Esophagus mucosa (tissue), 1 donor: Measurements from ENCODE around the gene DNAJC7. TPM values are rescaled to one million over a fixed set of nuclear protein-coding genes. Genes with fewer than 3 reads are reported as not detected.
A peak's percentile ranks its signal among the peaks of the same experiment; 100 is the strongest.

Experiments used
- ATAC-seq: fragments of 200-7000 bp; cut with Tn5 transposase; one replicate; pipeline ENCODE4 v1.9.1; 2020
- total RNA-seq: library from RNA; stranded (reverse); gene quantifications from one replicate; pipeline ENCODE4 v1.2.4, GENCODE V29; 2023
- donor health status: DM: yes; HTN: yes; CAD: no.

Gene DNAJC7
- total RNA-seq, 1 donor from 2014 or later: 75.5 TPM

DNA sequence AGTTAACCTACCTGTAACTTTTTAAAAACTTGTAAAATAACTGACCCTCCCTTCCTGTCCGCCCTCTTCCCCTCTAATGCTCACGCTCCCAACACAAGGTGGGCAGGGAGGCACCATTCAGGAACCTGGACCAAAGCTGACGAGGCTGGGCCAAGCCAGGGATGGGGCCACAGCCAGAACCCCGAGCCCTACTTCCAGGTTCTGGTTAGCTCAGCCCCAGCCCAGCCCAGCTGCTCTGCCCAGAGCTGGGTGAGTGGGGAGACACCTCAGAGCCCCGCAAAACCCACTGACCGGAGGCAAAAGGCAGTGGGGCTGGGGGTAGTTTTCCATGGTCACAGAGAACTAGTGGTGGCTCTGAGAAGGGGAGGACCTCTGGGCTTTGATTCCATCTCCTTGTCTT, 43.2 kb downstream of the DNAJC7 start:
- ATAC-seq: no peak

DNA sequence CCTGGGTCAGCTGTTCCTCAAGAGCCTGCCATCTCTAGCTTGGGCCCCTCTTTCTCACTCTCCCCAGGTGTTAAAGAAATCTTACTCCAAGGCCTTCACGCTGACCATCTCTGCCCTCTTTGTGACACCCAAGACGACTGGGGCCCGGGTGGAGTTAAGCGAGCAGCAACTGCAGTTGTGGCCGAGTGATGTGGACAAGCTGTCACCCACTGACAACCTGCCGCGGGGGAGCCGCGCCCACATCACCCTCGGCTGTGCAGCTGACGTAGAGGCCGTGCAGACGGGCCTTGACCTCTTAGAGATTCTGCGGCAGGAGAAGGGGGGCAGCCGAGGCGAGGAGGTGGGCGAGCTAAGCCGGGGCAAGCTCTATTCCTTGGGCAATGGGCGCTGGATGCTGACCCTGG, 43.8 kb downstream of the DNAJC7 start:
- no peak for ATAC-seq

DNA sequence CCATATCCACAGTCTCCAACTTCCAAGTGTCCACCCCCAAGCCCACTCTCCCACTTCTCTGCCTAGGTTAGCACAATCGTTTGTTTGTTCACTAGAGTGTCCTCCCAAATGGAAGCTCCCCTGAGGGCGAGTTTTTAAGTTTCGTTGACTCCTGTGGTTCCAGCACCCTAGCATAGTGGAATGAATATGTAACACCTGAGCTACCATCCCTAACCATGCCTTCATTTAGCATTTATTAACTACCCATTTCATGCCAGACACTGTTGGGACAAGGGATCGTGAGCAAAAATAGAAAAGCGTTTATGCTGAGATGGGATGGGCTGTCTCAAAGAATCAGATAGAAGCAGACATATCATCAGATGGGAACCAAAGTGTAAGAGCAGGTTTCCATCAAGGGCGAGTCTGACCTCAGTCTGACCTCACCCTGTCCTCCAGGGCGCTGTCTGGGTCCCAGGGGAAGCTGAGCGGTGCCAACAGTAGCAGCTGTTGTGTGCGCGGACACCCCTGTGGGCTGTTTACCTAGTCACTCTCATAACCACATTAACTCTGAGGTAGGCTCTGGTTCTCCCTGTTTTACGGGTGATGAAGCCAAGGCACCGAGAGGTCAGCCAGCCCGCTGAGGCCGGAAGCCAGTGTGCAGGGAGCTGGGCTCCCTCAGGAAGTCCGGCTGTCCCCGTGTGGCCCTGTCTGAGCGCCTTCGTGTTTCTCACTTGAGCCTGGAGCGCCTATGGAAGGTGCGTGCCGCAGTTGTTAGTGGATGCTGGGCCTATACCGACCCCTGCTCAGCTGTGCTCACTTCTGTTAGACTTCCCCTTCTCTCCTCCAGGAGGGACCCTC, 44.5 kb downstream of the DNAJC7 start:
- ATAC-seq: peak; percentile 72

DNA sequence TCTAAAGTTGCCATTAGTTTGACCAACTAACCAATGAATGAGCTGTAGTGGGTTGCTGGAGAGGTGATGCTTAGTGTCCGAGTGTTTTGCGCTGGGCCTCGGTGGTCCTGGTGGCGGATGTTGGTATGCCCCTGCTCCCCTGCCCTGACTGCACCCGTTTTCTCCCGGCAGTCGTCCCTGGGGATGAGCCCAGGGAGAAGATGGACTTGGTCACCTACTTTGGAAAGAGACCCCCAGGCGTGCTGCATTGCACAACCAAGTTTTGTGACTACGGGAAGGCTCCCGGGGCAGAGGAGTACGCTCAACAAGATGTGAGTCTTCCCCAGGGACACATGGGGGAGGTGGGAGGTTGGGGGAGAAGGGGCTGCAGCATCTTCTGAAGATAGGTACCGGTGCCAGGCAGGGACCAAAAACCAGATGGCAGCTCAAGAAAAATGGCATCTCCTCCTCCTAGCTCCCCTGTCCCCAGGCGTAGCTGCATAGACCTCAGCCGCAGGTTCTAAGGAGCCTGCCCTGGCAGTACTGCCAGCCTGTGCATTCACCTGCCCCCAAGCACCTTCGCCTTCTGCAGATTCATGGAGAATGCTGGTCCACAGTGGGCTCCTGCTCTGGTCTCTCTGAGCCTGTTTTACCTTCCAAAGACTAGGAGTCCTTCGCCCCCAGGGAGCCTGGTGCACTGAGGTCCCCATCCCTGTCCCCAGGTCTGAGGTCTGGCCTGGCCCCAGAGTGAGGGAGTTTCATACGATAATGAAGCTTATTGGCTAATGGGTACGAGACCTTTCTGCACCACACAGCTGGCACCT, 45.3 kb downstream of the DNAJC7 start:
- ATAC-seq: no peak

DNA sequence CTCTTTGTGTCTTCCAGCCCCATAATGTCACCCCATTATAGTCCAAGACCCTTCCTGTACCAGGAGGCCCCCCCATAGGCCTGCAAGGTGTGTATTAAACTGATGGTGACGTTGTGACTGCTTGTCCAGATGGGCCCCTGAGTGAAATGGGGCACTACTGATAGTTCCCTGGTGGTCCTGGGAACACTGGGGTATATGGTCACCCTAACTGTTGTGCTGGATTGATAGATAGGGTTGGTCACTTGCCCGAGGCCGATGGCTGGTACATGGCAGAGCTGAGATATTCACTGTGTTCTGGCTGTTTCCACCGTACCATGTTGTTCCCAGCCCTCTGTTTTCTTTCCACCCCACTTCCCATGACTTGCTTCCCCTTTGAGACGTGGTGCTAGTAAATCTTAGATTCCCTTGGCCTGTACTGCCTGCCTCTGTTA, 46.3 kb downstream of the DNAJC7 start:
- ATAC-seq: no peak

DNA sequence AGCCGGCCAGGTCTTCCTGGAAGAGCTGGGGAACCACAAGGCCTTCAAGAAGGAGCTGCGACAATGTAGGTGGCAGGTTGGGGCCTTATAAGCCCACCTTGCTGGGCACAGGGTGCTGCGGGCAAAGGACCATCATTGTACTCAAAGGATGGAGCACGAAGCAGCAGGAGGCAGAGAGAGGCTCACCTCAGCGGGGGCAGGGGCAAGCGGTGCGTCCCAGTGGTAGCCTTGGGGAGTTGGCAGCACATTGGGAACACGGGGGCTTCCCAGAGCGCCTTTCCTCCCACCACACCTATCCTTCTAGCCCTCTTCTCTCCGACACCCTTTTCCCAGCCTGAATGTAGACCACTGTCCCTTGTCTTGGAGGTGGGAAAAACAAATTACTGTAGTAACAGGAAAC, 48.6 kb downstream of the DNAJC7 start:
- ATAC-seq: no peak

DNA sequence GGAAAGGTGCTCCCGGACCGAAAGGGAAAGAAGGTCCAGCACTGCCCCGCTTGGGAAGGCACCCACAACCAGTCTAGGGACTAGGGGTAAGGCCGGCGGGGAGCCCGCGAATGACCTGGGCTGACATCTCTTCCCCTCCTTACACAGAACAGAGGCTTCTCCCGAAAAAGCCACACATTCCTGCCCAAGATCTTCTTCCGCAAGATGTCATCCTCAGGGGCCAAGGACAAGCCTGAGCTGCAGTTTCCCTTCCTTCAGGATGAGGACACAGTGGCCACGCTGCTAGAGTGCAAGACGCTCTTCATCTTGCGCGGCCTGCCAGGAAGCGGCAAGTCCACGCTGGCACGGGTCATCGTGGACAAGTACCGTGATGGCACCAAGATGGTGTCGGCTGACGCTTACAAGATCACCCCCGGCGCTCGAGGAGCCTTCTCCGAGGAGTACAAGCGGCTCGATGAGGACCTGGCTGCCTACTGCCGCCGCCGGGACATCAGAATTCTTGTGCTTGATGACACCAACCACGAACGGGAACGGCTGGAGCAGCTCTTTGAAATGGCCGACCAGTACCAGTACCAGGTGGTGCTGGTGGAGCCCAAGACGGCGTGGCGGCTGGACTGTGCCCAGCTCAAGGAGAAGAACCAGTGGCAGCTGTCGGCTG, 49.2 kb downstream of the DNAJC7 start:
- ATAC-seq: no peak

DNA sequence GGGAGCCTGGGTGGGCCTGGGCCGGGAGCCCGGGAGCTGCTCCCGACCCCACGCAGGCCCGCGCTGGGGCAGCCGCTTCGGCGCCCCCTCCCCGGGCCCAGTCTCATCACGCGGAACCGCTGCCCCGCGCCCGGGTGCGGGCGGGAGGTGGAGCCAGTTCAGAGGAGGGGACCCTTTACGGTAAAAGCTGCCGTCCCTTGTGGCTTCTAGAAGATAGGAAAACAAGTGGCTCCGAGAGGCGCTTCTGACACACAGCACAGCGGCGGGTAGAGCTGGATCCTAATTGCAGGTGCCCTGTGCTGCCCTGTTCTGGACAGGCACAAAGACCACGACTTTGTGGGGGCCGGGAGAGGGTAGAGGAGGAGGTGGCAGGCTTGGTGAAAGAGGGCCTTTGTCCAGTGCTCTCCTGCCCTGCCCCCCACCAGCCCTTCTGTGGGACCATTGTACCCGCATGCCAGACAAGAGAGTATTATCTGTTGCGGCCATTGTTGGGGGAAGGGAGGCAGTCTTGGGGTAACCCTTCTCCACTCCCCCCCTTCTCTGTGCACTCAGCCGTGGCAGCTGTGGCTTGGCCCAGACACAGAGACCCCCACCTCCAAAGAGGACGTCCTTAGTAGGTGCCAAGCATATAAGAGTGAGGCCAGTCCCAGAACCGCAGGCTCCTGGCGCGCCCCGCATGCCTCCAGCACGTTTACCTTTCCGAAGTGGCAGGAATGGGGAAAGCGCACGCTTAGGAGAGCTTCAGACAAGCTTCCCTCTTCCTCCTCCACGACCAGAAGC, 49.9 kb downstream of the DNAJC7 start:
- peak; percentile 0 for ATAC-seq

DNA sequence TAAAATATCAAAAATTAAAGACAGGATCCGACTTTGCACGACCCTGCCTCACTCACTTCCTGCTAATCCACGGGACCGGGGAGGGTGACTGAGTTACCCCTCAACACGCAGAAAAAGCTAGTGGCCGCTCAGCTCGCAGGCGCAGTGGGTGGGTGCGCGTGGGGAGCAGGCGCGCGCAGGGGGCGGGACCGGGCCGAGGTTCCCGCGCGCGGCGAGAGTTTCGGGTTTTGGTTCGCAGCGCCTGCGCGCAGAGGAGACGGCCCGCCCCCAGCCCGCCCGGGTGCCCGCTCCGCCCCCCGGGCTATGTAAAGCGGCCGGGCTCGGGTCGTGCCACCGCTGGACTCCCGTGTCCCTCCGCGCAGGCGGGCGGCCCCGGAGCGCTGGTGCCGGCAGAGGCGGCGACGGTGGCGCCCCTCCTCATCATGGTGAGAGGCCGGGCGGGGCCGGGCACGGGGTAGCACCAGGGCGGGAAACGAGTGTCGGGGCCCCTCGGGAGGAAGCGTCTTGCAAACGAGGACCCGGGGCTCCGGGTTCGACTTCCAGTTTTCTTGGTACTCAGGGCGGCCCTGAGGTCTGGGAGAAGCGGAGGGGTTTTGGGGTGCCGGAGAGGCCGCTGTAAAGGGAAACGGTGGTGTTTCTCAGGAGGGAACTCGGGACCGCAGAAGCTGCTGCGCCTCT, 50.6 kb downstream of the DNAJC7 start, which contains the start of gene CNP:
CNP (plus strand) TSS at position 333 of the 678 bp plus-strand sequence; CDS start at position 423, 90 bp downstream.
- ATAC-seq: peak; percentile 83

DNA sequence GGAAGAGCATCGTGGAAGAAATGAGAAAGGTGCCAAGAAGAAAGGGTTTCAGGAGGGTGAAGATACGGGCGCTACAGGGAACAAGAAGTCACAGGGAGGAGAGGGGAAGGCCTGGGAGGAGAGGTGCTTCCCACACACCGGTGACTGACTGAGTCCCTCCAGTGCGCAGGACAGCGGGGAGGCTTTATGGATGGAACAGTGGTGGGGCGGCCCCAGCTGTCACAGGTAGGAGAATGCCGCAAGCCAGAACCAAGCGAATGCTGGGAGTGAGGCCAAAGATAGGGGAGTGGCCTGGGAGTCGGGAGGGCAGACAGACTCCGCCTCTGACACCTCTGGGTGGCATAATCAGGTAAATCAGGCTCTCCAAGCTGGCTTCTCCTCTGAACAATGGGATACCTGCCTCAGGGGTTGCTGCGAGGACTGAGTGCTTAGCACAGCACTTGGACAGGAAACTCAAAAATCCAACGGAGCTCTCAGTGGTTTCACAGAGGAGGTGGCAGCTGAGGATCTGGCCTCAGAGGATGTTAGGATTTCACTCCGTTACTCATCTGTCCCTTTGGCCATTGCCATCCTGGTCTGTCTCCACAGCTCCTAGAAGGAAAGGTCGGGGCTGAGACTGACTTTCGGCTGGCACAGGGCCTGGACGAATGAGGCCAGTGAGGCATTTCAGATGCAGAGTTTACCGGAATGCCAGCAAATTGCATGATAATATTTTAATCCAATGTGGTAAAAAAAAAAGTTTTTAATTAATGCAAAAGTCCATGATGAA, 51.4 kb downstream of the DNAJC7 start:
- peak; percentile 88 for ATAC-seq

DNA sequence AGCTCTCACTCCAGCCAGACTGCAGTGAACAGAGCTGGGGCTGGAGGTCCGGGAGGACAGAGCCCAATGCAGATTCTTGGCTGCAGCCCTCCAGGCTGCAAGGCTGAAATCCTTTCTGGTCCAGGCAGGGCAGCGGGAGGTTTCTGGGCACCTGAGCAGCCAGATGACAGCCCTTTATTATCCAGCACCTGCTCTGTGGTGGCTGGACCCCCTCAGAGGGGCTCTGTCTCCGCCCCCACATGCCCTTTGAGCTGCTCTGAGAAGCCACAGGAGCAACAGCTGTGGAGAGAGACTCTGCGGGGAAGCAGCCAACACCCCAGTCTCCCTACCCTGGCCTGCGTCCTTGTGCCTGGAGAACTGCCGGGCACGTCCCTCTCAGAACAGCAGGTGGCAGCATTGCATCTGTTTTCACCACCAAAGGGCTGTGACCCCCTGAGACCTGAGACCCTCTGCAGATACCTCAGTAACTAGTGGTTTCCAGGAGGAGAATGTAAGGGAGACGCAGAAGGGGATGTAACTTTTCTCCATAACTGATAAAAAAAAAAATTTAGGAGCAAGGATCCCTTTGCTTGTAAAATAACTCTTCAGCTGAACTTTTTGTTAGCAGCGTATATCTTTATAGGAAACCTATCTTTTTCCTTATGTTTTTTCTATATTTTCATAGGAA, 54.3 kb downstream of the DNAJC7 start:
- ATAC-seq: no peak

DNA sequence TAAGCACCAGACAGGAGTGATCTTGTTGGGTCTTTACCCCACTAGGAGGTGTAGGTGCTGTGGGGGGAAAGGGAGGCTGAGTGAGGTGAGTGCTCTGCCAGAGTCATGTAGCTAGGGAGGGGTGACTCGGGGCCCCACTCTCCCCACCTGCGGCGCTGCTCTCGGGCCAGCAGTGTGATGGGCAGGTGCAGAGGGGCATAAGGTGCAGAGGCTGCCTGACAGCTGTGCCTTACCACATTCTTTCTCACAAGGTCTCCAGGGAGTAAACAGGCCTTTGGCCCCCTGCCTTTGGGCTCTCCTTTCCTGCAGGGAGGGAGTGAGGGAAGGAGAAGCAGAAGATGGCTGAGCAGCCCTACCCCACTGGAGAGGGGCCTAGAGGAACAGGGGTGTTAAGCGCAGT, 55.1 kb downstream of the DNAJC7 start:
- ATAC-seq: no peak

DNA sequence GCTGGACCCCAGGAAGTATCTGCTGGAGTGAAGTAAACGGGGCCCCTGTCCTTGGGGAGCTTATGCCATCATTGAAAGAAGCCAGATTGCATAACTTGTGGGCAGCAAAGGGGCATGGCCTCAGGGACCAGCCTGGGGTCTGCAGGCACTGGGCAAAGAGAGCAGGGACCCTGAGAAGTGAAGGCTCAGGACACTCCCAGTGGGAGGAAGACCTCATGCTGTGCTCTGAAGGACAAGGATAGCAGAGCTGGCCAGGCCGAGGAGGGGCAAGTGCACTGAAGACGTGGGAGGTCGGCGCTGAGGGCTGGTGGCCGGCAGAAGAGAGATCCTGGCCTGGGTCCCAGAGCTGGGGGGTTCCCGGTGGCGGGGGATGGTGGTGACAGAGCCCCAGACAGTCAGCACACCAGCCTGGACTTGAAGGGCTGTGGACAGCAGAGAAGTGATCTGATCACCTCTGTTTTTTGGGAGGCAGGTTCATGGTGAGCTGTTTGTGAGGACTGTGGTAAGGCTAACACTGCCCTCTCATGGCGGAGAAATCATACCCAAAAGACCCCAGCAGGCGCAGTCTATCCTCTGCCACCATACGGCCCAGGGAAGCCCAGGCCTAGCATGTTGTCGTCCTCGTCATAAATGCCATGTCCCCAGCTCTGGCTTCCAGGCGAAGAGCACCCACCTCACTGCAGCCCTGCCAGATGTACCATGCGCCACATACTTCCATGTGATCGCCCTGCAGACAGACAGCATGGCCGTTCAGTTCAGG, 57.7 kb downstream of the DNAJC7 start:
- peak; percentile 23 for ATAC-seq

DNA sequence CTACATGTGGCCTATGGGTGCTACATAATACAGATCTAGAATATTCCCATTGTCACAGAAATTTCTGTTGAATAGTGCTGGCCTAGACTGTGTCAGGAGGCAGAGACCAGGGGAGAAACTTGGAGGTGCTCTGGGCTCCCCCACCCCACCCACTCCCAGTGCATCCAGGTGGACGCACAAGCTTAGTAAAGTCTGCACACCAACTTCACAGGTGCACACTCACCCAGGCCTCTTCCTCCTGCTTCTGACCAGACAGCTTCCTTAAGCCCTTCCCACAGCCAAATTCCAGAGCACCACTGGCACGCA, 58.3 kb downstream of the DNAJC7 start:
- no peak for ATAC-seq

DNA sequence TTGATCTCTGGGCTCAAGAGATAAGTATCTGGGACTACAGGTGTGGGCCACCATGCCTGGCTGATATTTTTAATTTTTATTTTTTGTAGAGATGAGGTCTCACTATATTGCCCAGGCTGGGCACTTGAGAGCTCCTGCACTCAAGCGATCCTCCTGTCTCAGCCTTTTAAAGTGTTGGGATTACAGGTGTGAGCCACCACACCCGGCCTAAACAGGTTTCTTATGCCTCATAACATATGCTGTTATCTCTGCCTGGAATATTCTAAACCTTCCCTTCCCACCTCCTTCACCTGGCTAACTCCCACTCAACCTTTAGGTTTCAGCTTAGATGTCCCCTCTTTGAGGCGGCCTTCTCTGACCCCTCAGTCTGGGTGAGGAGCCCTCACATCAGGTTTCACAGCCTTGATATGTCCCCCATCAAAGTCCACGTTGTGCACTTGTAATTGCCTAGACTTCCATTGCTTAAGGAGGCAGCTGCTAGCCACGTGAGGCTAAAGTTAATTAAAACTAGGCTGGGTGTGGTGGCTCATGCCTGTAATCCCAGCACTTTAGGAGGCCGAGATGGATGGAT, 59.3 kb downstream of the DNAJC7 start:
- no peak for ATAC-seq

DNA sequence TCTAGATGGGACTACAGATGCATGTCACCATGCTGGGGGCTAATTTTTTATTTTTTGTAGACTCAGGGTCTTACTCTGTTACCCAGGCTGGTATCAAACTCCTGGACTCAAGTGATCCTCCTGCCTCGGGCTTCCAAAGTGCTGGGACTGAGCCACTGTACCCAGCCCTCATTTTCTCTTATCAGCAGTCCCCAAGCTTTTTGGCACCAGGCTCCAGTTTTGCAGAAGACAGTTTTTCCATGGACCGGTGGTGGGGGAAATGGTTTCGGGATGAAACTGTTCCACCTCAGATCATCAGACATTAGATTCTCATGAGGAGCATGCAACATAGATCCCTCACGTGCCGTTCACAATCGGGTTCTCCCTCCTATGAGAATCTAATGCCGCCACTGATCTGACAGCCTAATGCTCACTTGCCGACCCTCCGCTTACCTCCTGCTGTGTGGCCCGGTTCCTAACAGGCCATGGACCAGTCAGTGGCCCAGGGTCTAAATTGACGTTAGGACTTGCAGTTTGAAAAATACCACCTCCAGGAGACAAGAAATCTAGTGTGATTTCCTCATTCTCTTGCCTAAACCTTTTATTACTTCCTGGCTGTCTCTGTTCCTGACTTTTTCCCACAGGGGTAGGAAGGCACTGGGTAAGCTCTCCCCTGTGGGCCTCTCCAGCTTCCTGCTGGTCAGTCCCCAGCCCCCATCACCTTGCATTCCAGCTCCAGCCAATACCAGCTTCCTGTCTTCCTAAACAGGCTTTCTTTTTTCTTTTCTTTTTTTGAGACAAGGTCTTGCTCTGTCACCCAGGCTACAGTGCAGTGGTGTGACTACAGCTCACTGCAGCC, 60.0 kb downstream of the DNAJC7 start:
- ATAC-seq: no peak

DNA sequence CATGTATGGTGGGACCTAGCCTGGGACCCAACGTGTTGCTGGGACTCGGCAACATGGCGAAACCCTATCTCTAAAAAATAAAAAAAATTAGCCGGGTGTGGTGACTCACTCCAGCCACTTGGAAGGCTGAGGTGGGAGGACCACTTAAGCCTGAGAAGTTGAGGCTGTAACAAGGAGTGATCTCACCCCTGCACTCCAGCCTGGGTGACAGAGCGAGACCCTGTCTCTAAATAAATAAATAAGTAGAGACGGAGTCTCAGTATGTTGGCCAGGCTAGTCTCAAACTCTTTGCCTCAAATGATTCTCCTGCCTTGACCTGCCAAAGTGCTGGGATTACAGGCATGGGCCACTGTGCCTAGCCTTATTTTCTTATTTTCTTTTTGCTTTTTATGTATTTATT, 60.7 kb downstream of the DNAJC7 start:
- no peak for ATAC-seq

DNA sequence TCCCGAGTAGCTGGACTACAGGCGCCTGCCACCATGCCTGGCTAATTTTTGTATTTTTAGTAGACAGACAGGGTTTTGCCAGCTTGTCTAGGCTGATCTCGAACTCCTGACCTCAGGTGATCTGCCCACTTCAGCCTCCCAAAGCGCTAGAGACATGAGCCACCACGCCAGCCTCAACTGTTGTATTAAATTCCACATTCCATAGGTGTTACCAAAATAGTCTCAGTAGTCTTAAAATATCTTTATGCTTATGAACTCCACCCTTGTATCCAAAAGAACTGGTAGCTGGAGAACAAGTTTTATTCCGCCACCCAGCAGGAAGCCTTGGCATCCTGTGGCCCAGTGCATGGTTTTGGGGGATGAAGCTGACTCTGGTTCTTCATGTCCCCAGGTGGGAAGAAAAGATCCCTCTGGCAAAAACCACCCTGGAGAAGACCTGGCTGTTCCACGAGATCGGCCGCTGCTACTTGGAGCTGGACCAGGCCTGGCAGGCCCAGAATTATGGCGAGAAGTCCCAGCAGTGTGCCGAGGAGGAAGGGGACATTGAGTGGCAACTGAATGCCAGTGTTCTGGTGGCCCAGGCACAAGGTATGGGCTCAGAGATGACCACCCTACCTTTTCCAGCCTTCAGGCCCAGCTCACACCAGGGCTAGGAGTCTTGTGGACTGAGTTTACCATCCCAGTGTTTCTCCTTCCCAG, 68.3 kb downstream of the DNAJC7 start:
- peak; percentile 17 for ATAC-seq
